NOMO-1 treated with DMSO at 0.1 percent for 48 hours (cell line): Measurements from ENCODE around the gene CLIP4.

Experiments used
- DNase-seq: peaks from one replicate; lab custom pipeline; 2025; ENCODE audit not compliant: unreplicated experiment; lab: John Stamatoyannopoulos, UW

The CLIP4 gene

DNA sequence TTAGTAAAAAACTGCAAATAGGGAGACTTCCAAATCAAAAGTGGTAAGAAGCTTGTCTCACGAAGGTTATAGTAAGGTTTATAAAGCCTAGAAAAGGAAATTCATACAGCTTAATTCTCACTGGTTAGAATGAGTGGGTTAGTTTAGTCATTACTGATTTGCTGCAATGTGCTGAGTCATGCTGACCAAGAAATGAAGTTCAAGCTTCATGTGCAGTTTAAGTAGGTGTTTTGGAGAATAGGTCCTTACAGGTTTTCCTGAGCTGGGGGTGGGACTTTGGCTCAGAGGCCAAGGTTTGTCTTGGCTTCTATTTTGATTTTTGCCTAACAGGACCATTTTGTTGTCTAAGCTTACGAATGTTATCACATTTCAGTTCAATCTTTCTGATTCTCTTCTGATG is 15.1 kb downstream of the CLIP4 start:
- peak; percentile 31 for DNase-seq

DNA sequence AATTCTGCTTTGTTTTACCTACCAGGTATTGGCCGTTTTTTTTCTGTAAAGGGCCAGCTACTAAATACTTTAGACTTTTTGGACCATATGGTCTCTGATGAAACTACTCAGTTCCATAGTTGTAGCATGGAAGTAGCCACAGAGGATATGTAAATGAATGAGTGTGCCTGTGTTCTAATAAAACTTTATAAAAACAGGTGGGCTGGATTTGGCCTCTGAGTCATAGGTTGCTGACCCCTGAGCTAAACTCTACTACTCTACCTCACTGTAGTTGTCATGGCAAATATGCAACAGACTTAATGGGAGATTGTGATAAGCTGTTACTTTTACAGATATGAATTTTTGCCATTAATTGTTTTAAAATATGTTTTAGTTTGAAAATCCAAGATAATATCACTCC is 19.7 kb downstream of the CLIP4 start:
- no peak for DNase-seq

- DNase-seq: no peak
These were observed 23.9 kb downstream of the CLIP4 start for GRCh38 chr2:29139152-29139551.

GRCh38 chr2:29139731-29140130 is 24.5 kb downstream of the CLIP4 start:
- no peak for DNase-seq

DNA sequence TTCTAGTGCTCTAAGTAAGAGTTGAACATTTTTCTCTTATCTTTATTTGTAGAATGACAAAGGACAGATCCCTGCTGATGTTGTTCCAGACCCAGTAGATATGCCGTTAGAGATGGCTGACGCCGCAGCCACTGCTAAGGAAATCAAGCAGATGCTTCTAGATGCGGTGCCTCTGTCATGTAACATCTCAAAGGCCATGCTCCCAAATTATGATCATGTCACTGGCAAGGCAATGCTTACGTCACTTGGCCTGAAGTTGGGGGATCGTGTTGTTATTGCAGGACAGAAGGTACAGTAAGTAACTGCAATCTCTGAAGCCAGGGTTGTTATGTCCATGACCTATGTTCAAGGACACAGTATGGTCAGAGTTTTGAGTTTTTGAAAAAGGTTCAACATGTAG is 28.4 kb downstream of the CLIP4 start:
- no peak for DNase-seq

DNA sequence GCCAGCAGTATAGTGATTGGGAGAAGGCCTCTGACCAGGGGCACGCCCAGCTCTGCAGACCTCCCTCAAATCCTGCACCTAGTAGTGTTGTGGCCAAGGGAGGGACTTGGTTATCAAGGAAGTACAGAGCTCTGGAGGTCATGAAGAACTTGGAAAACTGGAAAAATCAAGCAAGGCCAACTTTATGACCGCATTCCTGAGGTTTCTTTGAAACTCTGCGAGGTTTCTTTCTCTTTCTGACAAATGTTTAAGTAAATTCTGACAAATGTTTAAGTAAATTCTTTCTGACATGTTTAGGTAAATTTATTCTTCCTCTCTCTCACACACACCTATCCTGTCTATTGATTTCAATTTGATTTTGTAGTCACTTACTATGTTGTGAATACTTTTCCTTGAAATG is 31.0 kb downstream of the CLIP4 start:
- DNase-seq: no peak

DNA sequence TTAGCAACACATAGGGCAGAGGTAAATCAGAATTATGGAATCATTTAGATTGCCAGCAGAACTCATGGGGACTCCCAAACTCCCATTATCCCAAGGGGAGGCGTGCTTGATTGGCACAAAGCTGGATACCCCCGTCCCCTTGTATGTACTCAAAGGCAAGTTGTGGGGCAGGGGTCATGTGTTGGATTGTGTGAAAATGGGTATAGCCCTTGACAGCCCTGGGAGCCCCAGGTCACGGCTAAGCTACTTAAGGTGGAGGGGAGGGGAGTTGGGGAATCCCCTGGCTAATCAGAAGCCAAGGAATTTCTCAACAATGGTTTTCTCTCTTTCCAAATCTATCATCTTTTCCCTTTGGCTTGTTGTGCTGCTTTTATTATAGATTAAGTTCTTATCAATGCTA is 32.7 kb downstream of the CLIP4 start:
- no peak for DNase-seq

DNA sequence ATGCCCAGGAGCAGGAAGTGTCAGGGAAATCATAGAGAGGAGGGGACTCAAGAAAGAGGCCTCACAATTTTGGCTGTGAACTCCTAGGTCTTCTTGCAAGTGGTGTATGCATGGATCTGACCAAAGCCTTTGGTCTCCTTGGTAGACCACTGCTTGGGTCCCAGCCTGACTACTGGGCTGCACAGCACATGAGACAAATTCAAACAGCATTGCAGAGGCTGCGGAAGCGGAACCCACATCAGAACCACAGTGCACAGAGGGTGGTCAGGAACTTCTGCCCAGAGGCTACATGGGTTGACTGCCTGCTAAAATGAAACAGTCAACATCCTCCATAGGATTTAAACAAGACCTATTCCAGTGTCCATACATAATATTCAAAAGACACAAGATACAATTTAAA is 39.4 kb downstream of the CLIP4 start:
- no peak for DNase-seq

DNA sequence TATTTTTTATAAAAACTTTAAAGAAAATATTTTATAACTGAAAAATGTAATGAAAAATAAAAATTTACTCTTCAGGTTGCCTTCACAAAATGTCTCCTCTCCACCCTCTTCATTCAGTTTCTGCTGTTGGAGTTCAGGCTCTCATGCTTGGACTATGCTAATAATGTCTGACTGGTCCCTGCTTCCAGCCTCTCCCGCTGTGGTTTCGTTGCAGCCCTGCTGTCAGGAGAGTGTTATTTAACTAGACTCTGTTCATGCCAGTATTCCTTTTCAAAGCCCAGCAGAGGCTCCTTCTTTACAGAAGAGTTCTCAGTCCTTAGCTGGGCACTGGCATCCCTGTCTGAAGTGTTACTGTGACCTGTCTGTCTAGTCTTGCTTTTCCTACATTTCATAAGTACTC is 40.4 kb downstream of the CLIP4 start:
- no peak for DNase-seq

- DNase-seq: no peak
These were observed 41.9 kb downstream of the CLIP4 start for GRCh38 chr2:29157131-29157530.

- DNase-seq: no peak
These were observed 43.9 kb downstream of the CLIP4 start for GRCh38 chr2:29159125-29159524.

- DNase-seq: no peak
These were observed 45.0 kb downstream of the CLIP4 start for GRCh38 chr2:29160184-29160583.

DNA sequence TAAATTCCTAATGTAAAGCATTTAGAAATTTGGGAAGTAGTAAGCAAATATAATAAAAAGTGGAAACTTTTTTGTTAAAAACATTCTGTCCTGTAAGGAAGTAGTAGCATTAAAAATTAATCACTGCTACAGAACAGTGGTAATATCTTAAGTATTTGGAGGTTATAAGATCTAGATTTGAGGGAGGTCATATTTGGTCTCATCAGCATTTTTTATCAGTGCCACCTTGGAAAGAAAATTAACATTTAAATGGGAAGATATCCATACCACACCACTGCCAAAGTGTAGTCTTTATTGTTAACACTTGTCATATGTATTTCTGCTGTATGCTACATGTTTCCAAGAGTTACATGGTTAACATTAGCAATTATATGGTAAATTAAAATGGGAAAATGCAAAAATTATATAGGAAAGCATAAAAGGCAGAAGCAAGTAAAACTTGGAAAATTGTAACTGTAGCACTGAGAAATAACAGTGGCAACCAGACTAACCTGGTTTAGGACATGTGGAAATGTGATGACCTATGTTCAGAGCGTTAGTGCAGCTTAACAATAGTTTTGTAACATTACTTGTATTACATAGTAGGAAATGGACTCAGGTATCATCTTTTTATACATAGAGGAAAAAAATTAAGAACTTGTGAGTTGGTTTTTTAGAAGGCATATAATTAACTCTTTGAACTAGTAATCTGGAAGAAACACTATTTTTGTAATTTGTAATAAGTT is 47.2 kb downstream of the CLIP4 start:
- DNase-seq: no peak

- DNase-seq: peak; percentile 2
These were observed 49.1 kb downstream of the CLIP4 start for GRCh38 chr2:29164091-29164846.

DNA sequence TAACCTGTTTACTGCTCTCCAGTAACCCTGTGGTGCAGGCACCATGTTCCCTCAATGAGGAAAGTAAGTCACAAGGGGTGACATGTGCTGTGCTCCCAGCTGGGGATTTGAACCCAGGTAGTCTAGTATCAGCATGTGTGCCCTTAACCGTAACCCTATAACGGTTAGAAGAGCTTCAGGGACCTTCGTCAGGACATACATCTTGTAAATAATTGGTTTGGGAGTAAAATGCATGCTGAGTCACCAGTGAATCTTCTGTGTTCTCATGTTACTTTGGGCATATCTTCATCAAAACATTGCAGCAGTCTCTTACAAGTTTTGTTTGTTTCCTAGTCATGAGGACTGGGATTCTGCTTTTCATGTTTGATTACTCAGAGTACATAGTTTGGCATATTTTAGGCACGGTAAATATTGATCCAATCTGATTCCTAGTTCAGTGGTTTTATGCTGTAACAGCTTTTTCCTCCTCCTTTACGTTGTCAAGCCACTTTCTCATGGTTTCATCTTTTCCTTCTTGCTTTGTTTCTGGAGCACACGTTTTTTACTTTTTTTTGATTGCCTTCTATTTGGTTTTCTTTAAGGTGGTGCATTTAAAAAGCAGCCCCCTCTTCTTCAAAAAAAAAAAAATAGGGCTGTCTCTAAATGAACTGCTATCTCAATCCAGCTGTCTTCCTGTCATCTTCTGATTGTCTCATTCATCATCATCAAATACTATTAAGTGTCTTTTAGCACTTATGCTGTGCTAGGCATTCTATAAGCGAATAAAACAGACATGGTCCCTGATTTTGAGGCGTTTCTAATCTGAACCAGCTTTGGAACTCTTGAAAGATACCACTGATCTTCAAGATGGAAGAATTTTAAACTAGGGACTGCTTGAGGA is 50.4 kb downstream of the CLIP4 start:
- DNase-seq: no peak

- DNase-seq: no peak
These were observed 51.2 kb downstream of the CLIP4 start for GRCh38 chr2:29166242-29167039.

DNA sequence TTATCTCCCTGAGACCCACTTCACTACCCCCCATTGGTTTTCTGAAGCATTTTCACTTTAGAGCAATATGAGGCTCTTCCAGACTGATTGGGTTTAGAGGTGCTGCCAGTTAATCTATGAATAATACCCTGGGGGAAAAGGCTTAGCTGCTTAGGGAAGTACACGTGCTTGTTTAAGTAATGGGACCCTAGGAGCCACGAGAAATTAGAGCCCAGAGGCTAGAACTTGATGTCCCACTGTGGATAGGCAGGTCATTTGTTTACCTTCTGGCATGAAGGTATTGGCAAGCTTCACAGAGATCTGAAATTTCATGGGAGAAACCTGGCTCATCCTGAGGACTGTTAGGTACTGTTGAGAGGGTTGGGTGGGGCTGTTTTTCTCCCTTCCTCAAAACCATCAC is 59.7 kb downstream of the CLIP4 start:
- DNase-seq: no peak

DNA sequence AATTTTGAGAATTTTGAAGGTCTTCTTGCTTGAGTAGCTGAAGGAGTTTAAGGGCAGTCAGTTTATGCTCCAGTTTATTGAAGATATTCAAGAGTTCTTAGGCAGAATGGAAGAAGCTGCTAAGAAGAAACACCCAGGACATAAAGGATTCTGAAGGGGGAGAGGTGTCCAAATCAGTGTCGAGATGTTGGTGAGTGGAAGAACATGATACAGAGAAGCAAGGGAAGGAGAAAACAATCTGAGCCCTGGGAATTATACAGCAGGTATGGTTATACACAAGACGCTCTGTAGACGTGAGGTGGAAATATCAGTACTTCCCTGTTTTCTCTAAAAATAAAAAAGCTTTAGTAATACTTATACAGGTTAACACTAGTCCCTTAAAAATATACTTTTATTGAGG is 60.1 kb downstream of the CLIP4 start:
- DNase-seq: no peak

- DNase-seq: no peak
These were observed 67.1 kb downstream of the CLIP4 start for GRCh38 chr2:29182334-29182733.

- no peak for DNase-seq
These were observed 67.7 kb downstream of the CLIP4 start for GRCh38 chr2:29182920-29183319.

- DNase-seq: no peak
These were observed 69.3 kb downstream of the CLIP4 start for GRCh38 chr2:29184531-29184930.
